Measurements from ENCODE around the gene EGFL8. TPM values are rescaled to one million over a fixed set of nuclear protein-coding genes. Genes with fewer than 3 reads are reported as not detected.
"Not testable (repeated sequence)": the region's sequence is repeated elsewhere in the genome, so short reads cannot be mapped to it uniquely, and the experiment has no call there.

The EGFL8 gene
- total RNA-seq, 1 experiment from 2014 or later = 2.8 TPM

DNA sequence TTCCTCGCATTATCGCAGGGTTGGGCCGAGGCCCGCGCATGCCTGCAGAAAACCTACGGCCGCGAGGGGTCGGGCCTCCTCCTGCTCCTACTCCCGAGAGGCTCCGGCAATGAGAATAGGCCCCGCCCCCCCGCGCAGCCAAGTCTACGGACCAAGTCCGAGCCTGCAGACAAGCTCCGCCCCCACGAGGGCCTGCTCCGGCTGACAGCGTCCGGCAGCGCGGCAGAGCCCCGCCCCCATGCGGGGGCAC is 31.2 kb downstream of the EGFL8 start:
- H3K27me3 ChIP-seq = no peaks in the 10 kb centered on the region
- peak overlapping the region; percentile 71 for H3K4me3 ChIP-seq
- no peaks in the 10 kb centered on the region for H3K9me3 ChIP-seq
- no peaks in the 10 kb centered on the region for H3K36me3 ChIP-seq
- DNase-seq = peak; percentile 100

DNA sequence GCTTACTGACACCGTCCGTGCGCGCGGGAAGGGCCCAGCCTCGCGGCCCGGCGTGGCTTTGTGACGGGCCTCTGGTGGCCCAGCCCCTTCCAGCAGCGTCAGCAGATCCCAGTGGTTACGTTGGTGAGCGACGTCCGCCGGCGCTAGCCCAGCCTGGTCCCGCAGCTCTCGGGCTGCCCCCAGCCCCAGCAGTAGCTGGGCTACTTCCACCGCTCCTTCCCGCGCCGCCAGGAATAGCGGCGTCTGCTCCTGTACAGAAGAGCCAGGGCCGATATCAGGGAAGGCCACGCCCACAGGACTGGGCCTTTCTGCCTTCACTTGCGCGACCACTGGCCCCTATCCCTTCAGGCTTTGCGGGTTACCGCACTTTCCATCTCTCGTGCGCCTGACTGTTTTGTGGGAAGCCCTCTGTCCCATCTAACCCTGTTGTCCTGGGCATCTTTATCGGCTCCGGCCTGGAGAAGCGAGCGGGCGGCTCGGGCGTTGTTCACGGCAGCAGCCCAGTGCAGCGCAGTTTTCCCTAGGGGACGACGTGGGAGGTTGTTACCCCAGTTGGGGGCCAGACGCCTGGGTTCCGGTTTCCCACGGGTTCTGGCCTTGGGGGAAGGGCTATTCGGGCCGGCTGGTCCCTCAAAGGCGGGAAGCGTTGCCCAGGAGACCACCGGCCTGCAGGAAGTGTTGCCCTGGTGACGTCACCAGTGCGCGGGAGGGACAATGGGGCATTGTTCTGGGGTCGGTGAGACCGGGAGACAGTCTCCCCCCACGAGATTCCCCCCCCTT is 31.7 kb downstream of the EGFL8 start:
- DNase-seq = peak; percentile 77
- H3K9me3 ChIP-seq = no peaks in the 10 kb centered on the region
- H3K4me3 ChIP-seq = peak overlapping the region; percentile 71
- no peaks in the 10 kb centered on the region for H3K27me3 ChIP-seq
- H3K36me3 ChIP-seq = no peaks in the 10 kb centered on the region

DNA sequence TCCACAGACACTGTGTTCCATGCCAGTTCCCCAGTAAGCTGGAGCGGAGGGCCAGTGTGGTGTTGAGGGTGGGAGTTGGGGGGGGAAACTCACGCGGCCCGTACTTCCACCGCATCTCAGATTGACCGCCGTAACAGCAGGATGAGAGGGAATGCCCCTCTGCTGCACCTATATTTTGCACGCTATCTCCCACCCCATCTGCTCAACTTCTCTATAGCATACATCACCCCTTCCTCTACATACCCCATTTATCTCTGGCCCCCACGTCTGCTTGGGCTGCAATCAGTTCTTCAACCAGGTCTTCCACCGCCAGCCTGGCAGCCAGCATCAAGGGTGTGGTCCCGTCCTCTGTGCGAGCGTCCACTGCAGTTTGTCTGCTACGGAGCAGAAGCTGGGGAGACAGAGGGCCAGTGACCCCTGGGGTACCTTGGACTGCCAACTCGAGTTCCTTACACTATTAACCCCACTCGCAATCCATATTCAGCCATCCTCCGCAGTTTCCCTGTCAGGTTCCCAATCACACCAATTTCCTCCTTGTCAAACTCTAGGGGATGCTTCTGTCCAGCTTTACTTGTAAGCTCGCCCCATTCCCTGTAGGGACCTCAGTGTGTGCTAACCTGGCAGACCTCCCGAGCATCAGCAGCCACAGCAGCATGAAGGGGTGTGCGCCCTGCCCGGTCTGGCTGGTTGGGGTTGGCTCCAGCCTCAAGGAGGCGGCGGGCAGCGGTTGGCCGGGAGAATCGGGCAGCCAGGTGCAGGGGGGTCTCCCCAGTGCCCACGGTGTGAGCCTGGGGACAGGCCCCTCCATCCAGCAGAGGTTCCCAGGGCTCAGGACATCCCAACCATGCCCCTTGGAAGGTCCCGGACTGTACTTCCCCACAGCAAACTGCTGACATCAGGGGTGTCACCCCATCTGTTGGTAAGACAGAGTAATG is 32.6 kb downstream of the EGFL8 start:
- no peak for DNase-seq
- H3K9me3 ChIP-seq = no peaks in the 10 kb centered on the region
- peak overlapping the region; percentile 71 for H3K4me3 ChIP-seq
- H3K36me3 ChIP-seq = no peaks in the 10 kb centered on the region
- H3K27me3 ChIP-seq = no peaks in the 10 kb centered on the region

DNA sequence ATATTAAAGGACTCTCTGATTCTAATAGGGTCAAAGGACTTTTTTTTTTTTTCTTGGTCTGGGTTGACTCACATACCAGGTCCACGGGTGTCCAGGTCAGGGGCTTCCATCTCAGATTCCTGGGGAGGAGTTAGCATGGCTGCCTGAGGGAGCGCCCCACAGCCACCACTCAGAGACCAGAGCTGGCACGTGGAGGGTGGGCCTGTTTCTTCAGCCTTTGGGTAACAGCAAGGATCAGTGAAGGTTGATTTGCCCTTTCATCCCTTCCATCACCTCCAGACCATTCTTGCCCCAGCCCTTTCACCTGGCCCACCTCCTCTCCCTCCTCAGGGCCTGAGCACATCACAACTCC is 33.9 kb downstream of the EGFL8 start:
- no peak for DNase-seq
- Histone ChIP-seq H3K27me3 (no peaks in the 10 kb centered on the region), H3K9me3 (no peaks in the 10 kb centered on the region), H3K4me3 (no peak overlapping the region), H3K36me3 (no peaks in the 10 kb centered on the region)

DNA sequence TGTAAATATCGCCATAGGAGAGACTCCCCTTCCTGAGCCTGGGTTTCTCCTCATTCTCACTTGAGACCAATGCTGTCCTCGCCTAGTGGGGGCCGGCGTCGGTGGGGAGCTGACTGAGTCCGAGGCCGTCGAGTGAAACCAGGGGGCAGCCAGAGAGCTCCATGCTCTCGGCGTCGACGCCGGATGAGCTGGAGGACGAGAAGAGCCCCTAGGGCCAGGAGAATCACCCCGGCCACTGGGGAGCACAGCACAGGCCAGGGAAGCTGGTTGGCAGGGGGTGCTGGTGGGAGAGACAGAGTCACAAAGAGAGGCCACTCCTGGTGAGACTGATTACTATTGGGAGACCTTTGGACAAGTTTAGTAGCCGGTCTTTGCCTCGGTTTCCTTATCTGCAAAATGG is 34.5 kb downstream of the EGFL8 start:
- no peaks in the 10 kb centered on the region for H3K27me3 ChIP-seq
- no peak for DNase-seq
- no peaks in the 10 kb centered on the region for H3K36me3 ChIP-seq
- H3K9me3 ChIP-seq = no peaks in the 10 kb centered on the region
- H3K4me3 ChIP-seq = no peak overlapping the region

DNA sequence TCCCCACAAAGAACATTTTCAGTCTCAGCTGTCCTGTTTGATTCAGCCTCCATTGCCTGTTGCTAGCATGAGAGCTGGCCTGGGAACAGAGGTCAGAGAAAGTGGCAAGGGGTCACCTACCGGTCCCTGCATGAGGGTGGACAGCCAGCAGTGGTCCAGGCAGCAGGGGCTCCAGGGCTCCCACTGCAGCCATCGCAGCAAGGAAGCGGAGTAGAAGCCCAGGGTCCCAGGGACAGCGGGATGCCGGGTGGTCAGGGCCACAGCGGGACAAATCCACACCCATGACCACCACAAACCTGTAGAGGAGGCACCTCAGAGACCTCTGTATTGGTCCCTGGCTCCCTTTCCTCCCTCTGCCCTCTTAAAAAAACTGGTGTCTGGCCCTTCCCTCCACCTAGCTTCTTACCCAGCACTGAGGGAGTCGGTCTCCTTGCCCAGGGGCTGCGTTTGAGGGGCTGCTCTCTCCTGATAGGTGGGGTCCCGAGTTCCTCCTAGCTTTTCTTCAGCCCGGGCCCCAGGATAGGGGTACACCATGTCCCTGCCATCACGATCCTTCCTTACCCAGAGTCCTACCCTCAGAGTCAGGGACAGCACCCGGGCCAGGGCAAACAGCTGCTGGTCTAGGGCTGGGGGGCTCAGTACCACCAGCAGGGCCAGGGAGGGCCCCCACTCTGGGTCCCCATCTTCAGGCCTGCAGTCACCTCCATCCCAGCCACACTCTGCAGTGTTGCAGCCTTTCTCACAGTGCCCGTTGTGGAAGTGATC is 36.5 kb downstream of the EGFL8 start:
- Histone ChIP-seq H3K9me3 (no peaks in the 10 kb centered on the region), H3K27me3 (no peaks in the 10 kb centered on the region), H3K36me3 (no peaks in the 10 kb centered on the region), H3K4me3 (no peak overlapping the region)
- no peak for DNase-seq

DNA sequence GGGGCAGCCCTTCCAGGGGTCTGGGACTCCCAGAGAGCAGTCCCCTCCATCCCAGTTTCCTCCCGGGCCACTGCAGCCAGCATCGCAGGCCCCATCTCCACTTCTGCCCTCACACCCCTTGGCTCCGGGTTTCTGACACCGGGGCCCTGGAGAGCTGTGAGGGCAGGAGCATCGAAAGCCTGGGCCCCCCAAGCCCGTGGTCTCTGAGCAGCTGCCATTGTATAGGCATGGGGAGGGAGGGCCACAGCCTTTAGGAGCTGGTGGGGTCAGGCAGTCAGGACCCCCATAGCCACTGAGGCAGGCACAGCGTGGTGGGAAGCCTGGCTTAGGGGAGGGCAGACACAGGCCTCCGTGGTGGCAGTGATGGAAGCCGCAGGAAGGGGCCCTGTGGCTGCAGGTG is 37.8 kb downstream of the EGFL8 start:
- H3K36me3 ChIP-seq = no peaks in the 10 kb centered on the region
- DNase-seq = no peak
- peaks cover 2% of the 10 kb centered on the region; the same call in 1 of the 2 replicates for H3K9me3 ChIP-seq

DNA sequence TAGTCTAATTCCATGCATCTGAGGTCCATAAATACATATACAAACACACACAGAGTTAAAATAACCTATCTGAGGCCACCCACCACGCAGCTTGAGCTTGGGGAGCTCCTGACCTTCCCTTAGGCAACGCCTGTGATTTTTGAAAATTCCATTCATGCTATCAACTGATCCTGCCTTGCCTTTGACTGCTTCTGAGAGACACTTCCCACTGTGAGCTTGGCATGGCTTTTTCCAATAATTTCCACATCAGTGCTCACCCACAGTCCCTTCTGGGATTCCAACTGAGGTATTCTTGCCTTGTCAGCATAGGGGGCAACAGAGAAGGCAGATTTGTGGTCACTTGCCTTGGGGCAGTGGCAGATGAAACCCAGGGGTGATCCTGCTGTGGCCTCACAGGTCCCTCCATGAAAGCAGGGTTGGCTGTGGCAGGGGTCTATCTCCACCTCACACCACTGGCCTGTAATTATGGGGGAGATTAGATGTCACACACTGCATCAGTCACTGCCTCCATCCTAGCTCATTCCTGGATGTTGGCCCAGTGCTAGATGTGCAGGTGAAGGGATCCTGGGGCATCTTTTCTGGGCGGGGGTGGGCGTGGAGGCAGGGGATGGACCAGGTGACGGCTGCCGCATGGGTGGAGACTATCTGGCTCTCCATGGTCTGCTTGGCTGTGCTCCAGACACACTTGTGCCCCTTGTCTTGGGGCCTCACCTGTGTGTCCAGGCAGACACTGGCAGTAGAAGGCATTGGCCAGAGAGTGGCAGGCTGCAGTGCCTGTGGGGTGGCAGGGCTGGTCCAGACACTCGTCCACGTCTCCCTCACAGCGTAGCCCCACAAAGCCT is 39.3 kb downstream of the EGFL8 start:
- Histone ChIP-seq H3K9me3 (peaks cover 2% of the 10 kb centered on the region; the same call in 1 of the 2 replicates), H3K4me3 (no peak overlapping the region), H3K27me3 (0 out of 2 replicates have a peak, but pooled peaks cover 2% of the 10 kb centered on the region), H3K36me3 (no peaks in the 10 kb centered on the region)
- DNase-seq = no peak

More for the DNA sequence above, 37.8 kb downstream of the EGFL8 start:
- H3K4me3 ChIP-seq = no peak overlapping the region
- 0 out of 2 replicates have a peak, but pooled peaks cover 2% of the 10 kb centered on the region for H3K27me3 ChIP-seq

DNA sequence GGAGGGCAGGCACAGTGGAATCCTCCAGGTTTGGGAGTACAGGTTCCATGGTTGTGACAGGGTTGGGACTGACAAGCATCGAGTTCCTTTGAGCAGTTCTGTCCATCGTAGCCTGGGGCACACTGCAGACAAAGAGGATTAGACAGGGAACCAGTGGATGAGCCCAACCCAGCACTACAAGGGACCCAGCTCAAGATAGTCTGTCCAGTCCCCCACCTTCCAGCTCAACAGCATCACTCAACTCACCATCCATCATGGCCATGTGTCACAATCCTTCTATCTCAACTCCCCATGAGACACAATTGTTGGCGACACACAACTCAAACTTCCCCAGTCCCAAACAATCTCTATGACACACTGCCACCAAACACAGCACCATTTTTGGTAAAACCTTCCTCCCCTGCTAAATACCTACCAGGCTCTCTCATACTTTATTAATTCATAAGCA is 39.9 kb downstream of the EGFL8 start:
- H3K4me3 ChIP-seq = no peak overlapping the region
- H3K36me3 ChIP-seq = no peaks in the 10 kb centered on the region
- 0 out of 2 replicates have a peak, but pooled peaks cover 2% of the 10 kb centered on the region for H3K27me3 ChIP-seq
- no peak for DNase-seq
- peaks cover 2% of the 10 kb centered on the region; the same call in 1 of the 2 replicates for H3K9me3 ChIP-seq

DNA sequence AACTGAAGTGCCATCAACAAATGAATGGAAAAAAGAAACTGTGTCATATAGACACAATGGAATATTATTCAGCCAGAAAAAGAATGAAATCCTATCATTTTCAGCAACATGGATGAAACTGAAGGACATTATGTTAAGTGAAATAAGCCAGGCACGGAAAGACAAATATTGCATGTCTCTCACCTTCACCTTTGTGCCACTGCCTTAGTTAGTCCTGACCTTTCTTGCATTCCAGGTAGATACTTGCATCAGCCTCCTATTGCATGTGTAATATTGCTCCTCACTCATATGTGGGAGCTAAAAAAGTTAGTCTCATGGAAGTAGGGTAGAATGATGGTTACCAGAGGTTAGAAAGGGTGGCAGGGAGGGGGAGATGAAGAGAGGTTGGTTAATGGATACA is 44.6 kb downstream of the EGFL8 start:
- Histone ChIP-seq H3K9me3 (peaks cover 2% of the 10 kb centered on the region; the same call in 1 of the 2 replicates), H3K4me3 (no peak overlapping the region), H3K27me3 (0 out of 2 replicates have a peak, but pooled peaks cover 2% of the 10 kb centered on the region), H3K36me3 (no peaks in the 10 kb centered on the region)
- no peak for DNase-seq

DNA sequence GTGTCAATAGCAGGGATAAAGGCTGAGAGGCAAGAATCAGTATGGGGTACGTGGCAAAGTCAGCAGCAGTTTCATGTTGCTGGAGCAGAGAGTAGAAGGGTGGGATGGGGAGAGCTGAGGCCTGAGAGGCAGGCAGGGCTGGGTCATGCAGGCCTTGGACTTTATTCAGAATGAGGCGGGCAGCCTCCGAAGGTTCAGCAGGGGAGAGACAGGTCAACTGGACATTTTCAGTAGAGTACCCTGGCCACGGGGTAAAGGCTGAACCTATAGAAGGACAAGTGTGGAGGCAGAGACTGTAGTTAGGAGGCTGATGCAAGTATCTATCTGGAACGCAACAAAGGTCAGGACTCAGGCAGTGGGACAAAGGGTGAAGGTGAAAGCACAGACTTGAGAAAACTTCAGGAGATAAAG is 45.8 kb downstream of the EGFL8 start:
- DNase-seq = no peak
- Histone ChIP-seq H3K27me3 (0 out of 2 replicates have a peak, but pooled peaks cover 2% of the 10 kb centered on the region), H3K9me3 (peaks cover 2% of the 10 kb centered on the region; the same call in 1 of the 2 replicates), H3K4me3 (no peak overlapping the region), H3K36me3 (no peaks in the 10 kb centered on the region)

DNA sequence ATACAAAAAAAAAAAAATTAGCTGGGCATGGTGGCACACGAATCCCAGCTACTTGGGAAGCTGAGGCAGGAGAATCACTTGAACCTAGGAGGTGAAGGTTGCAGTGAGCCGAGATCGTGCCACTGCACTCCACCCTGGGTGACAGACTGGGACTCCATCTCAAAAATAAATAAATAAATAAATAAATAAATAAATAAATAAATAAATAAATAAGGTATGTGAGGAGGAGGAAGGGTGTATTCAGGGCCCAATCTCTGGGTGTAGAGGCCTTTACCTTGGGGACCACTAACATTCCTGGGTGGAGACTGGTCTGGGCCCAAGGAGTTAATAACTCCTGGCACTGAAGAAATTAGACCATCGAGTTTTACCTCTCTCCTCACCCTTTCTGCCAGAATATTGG is 47.0 kb downstream of the EGFL8 start:
- H3K27me3 ChIP-seq, H3K4me3 ChIP-seq, DNase-seq, H3K9me3 ChIP-seq, H3K36me3 ChIP-seq: not testable (repeated sequence)

DNA sequence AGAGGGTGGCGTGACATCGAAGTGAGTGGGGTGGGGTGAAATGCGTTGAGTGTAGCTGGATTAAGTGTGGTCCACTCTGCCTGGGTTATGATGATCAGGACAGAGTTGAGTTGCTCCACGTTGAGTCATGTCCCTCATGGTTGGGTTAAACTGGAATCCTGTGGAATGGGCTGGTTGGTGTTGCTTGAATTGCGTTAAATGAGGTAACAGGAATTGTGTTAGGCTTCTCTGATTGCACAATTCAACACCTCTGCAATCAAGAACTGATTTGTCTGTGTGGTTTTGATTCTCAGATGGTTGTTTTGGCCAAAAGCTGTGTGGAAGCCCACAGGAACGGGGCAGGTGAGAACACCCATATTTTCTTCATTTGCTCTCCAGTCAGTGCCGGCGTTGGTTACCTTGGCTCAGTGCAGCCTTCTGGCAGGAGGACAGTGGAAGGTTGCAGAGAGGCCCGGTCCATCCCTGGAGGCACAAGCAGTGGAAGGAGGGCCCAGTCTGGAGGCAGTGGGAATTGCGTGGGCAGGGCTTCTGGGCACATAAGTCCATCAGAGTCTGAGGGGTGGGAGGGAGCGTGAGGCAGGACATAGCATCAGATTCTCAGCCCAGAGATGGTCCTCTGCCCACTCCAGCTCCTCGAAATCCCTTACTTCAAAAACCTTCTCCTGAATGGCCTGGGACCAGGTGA is 47.8 kb downstream of the EGFL8 start:
- Histone ChIP-seq H3K36me3 (no peaks in the 10 kb centered on the region), H3K9me3 (no peaks in the 10 kb centered on the region), H3K27me3 (no peaks in the 10 kb centered on the region), H3K4me3 (no peak overlapping the region)
- no peak for DNase-seq

DNA sequence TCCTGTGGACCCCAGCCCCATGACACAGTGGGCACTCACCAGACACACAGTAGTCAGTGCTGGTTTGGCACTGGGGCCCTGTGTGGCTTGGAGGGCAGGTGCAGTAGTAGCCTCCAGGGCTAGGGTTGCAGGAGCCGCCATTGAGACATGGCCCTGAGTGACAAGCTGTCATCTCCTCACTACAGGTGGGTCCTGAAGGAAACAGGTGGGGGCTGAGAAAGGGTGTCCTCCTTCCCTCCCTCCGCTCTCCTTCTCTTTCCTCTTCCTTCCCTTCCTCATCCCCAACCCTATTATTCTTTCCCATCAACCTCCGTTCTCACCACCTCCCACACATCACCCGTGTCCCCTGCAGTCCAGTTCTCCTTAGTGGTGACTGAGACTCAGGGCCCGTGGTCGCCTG is 49.3 kb downstream of the EGFL8 start:
- Histone ChIP-seq H3K36me3 (no peaks in the 10 kb centered on the region), H3K9me3 (no peaks in the 10 kb centered on the region), H3K27me3 (no peaks in the 10 kb centered on the region), H3K4me3 (no peak overlapping the region)
- DNase-seq = no peak

DNA sequence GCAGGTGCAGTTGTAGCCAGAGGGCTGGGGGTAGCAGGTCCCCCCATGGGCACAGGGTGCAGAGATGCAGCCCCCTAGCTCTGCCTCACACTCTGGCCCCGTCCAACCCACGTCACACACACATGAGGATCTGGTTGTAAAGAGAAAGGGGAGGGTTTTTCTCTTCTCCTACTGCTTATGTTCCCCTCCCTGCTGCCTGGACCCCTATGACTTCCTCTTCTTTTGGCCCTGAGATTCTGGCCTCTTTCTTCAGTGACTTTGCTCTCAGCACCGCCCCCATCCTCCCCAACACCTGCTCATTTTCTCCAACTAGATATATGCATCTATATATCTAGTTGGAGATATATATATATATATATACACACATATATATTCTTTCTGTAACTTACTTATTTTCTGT is 49.7 kb downstream of the EGFL8 start:
- Histone ChIP-seq H3K4me3 (no peak overlapping the region), H3K27me3 (no peaks in the 10 kb centered on the region), H3K9me3 (no peaks in the 10 kb centered on the region), H3K36me3 (no peaks in the 10 kb centered on the region)
- DNase-seq = no peak

DNA sequence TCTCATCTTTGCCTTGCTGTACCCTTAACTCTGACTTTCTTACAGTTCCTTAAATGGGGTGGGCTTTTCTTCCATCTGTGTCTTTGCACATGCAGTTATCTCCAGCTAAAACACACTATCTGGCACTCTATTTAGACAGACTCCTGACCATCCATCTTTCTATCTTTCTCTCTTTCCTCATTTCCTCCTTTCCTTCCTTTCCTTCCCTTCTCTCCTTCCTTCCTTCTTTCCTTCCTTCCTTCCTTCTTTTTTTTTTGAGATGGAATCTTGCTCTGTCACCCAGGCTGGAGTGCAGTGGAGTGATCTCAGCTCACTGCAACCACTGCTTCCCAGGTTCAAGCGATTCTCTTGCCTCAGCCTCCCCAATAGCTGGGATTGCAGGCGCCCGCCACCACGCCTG is 51.2 kb downstream of the EGFL8 start:
- H3K27me3 ChIP-seq = no peaks in the 10 kb centered on the region
- no peak for DNase-seq
- H3K4me3 ChIP-seq = no peak overlapping the region
- no peaks in the 10 kb centered on the region for H3K9me3 ChIP-seq
- no peaks in the 10 kb centered on the region for H3K36me3 ChIP-seq

Data from MG63 (cell line).